ENCODE results near the gene ARHGAP15. TPM values are rescaled to one million over a fixed set of nuclear protein-coding genes. Genes with fewer than 3 reads are reported as not detected.
A peak's percentile ranks its signal among the peaks of the same experiment; 100 is the strongest.

The ARHGAP15 gene
- total and polyA plus RNA-seq, 4 experiments from 2014 or later = 218 to 524 (median 365) TPM

- peak overlapping the region in 7 of 8 donors; percentile 29 to 81 (median 66) for H3K4me3 Mint-ChIP-seq
- H3K27ac Mint-ChIP-seq = peak overlapping the region; percentile 25 to 83 (median 79)
- no peaks in the 10 kb centered on the region for H3K36me3 ChIP-seq (ENCODE audit: insufficient read depth, low read length)
- no peaks in the 10 kb centered on the region for H3K27me3 Mint-ChIP-seq
- POLR2A ChIA-PET (ENCODE audit: partially characterized antibody) = interaction anchor here (1.0 to 2.2 kb wide), 10 partner anchors 9 to 113 kb away, joined by 3 to 8 read pairs (median 5); partner anchors contain the start of gene ARHGAP15
- H3K27me3 ChIP-seq (ENCODE audit: insufficient read depth, low read length) = no peaks in the 10 kb centered on the region
- H3K36me3 Mint-ChIP-seq = peaks cover 7 to 13% of the 10 kb centered on the region in 2 donors
- peaks cover 72 to 93% (median 85%) of the 10 kb centered on the region in 4 donors for H3K4me1 Mint-ChIP-seq
- no peaks in the 10 kb centered on the region for H3K9me3 ChIP-seq (ENCODE audit: control insufficient read depth in 1 of 2, low read length in 2 of 2)
- CTCF ChIA-PET (ENCODE audit: partially characterized antibody) = interaction anchor here (1.3 to 6.4 kb wide), 6 partner anchors 13 to 111 kb away, joined by 3 to 38 read pairs (median 4); no protein-coding TSS in a partner anchor
- intact Hi-C loops (cut with micrococcal nuclease) = loop anchor here (1.0 kb wide), 1 partner anchor 8 kb away; no protein-coding TSS in a partner anchor
- H3K4me3 ChIP-seq (ENCODE audit: low read length in 2 of 2) = no peak overlapping the region
- peak overlapping the region; percentile 11 for H3K27ac ChIP-seq (ENCODE audit: low read depth, low read length)
- no peaks in the 10 kb centered on the region for H3K9me3 Mint-ChIP-seq
- peaks cover 95% of the 10 kb centered on the region for H3K4me1 ChIP-seq (ENCODE audit: insufficient read depth, low read length)
- no peak for DNase-seq
Measured at GRCh38 chr2:143148757-143149156, 19.5 kb downstream of the ARHGAP15 start.

DNA sequence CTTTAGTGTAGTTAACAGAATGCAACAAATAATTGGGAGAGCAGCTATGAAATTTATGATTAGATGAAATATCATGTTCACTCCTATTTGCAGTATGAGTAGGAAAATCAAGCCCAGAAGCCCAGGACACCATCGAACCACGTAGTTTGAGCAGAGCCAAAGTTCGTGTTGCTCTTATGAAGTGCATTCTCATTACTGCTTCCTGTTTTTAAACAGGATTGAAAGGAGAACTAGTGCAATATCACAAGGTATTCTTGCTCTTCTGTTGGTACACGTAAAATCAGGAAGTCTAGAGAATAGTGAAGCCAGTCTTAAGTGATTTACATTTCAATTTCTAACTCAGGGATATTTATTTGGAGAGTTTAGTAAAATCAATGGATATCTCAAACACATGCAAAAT, 21.1 kb downstream of the ARHGAP15 start:
- intact Hi-C loops (cut with micrococcal nuclease) = no loop called here

DNA sequence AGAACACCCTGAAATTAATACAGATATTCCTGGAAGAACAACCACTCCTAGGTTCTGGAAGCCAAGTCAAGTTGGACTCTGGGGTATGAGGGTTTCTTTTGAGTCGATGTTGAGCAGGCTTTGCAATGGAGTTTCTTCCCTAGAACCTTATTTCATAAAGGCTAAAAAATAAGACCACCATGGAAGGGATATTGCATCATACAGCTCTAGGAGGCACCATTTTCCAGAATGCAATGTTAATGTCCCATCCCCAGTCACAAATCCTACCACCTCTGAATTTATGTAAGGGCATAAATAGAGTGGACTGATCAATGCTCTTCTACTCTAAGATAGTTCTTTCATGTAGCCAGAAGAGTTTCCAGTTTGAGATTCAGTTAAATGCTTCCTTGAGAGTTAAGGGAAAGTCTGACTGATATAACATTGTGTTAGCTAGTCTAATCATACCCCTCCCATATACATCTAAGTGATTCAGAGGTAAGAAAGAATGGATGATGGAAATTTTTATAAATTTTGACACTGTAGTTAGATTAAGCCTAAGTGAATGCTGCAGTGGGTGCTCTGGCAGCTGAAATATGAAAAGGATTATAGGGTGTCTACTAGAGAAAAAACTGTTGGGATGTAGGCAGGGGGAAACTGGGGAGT, 22.0 kb downstream of the ARHGAP15 start:
- ChIA-PET CTCF (ENCODE audit: partially characterized antibody) (interaction anchor here (1.0 to 6.4 kb wide), 3 partner anchors 11 to 39 kb away, joined by 4 to 38 read pairs (median 4); no protein-coding TSS in a partner anchor), POLR2A (ENCODE audit: partially characterized antibody) (interaction anchor here (1.3 to 1.9 kb wide), 3 partner anchors 10 to 25 kb away, joined by 5 to 7 read pairs (median 5); no protein-coding TSS in a partner anchor)
- Mint-ChIP-seq H3K4me3 (peak overlapping the region; percentile 5 to 73 (median 42)), H3K9me3 (no peaks in the 10 kb centered on the region), H3K4me1 (peaks cover 71 to 92% (median 84%) of the 10 kb centered on the region in 4 donors), H3K36me3 (peaks cover 10 to 14% of the 10 kb centered on the region in 2 donors), H3K27me3 (no peaks in the 10 kb centered on the region), H3K27ac (peak overlapping the region; percentile 61 to 88 (median 73))
- peaks cover 95% of the 10 kb centered on the region for H3K4me1 ChIP-seq (ENCODE audit: insufficient read depth, low read length)
- no peaks in the 10 kb centered on the region for H3K36me3 ChIP-seq (ENCODE audit: insufficient read depth, low read length)
- H3K27ac ChIP-seq (ENCODE audit: low read depth, low read length) = no peak overlapping the region
- no peak for DNase-seq
- H3K9me3 ChIP-seq (ENCODE audit: control insufficient read depth in 1 of 2, low read length in 2 of 2) = no peaks in the 10 kb centered on the region
- no peaks in the 10 kb centered on the region for H3K27me3 ChIP-seq (ENCODE audit: insufficient read depth, low read length)
- intact Hi-C loops (cut with micrococcal nuclease) = no loop called here
- no peak overlapping the region for H3K4me3 ChIP-seq (ENCODE audit: low read length in 2 of 2)

More for the DNA sequence above, 21.1 kb downstream of the ARHGAP15 start:
- H3K4me3 ChIP-seq (ENCODE audit: low read length in 2 of 2) = no peak overlapping the region
- peak overlapping the region in 7 of 8 donors; percentile 39 to 78 (median 66) for H3K4me3 Mint-ChIP-seq
- DNase-seq = no peak
- CTCF ChIA-PET (ENCODE audit: partially characterized antibody) = interaction anchor here (0.7 to 6.4 kb wide), 3 partner anchors 12 to 109 kb away, joined by 3 to 38 read pairs (median 8); no protein-coding TSS in a partner anchor
- no peaks in the 10 kb centered on the region for H3K9me3 ChIP-seq (ENCODE audit: control insufficient read depth in 1 of 2, low read length in 2 of 2)
- H3K4me1 Mint-ChIP-seq = peaks cover 71 to 91% (median 81%) of the 10 kb centered on the region in 4 donors
- H3K27me3 Mint-ChIP-seq = no peaks in the 10 kb centered on the region
- POLR2A ChIA-PET (ENCODE audit: partially characterized antibody) = interaction anchor here (0.6 to 1.0 kb wide), 3 partner anchors 9 to 21 kb away, joined by 3 to 6 read pairs (median 4); partner anchors contain the start of gene ARHGAP15
- peak overlapping the region; percentile 57 to 94 (median 88) for H3K27ac Mint-ChIP-seq
- no peaks in the 10 kb centered on the region for H3K9me3 Mint-ChIP-seq
- H3K36me3 ChIP-seq (ENCODE audit: insufficient read depth, low read length) = no peaks in the 10 kb centered on the region
- H3K4me1 ChIP-seq (ENCODE audit: insufficient read depth, low read length) = peaks cover 93% of the 10 kb centered on the region
- peaks cover 4 to 8% of the 10 kb centered on the region in 2 donors for H3K36me3 Mint-ChIP-seq
- H3K27ac ChIP-seq (ENCODE audit: low read depth, low read length) = peak overlapping the region; percentile 45
- no peaks in the 10 kb centered on the region for H3K27me3 ChIP-seq (ENCODE audit: insufficient read depth, low read length)

DNA sequence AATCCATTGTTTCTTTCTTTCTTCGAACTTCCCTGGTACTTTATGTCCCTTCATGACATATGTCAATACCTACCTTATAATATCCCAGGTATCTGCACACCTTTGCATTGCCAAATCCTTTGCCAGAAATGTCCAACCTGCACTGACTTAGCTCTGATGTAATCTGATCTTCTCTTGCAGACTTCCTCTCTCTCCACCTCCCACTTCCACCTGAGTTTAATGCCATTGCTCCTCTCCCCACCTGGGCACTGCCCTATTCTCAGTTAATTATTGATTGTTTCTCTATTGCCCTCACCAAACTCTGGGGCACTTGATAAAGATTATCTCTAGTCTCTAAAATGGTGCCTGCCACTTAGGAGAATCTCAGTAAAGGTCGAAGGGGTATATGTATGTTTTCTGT, 23.0 kb downstream of the ARHGAP15 start:
- CTCF ChIA-PET (ENCODE audit: partially characterized antibody) = interaction anchor here (6.4 kb wide), 1 partner anchor 10 kb away, joined by 38 read pairs; no protein-coding TSS in a partner anchor
- Histone ChIP-seq H3K9me3 (ENCODE audit: control insufficient read depth in 1 of 2, low read length in 2 of 2) (no peaks in the 10 kb centered on the region), H3K36me3 (ENCODE audit: insufficient read depth, low read length) (no peaks in the 10 kb centered on the region), H3K27ac (ENCODE audit: low read depth, low read length) (no peak overlapping the region), H3K4me1 (ENCODE audit: insufficient read depth, low read length) (peaks cover 95% of the 10 kb centered on the region), H3K27me3 (ENCODE audit: insufficient read depth, low read length) (no peaks in the 10 kb centered on the region), H3K4me3 (ENCODE audit: low read length in 2 of 2) (no peak overlapping the region)
- peak overlapping the region; percentile 43 to 92 (median 73) for H3K27ac Mint-ChIP-seq
- POLR2A ChIA-PET (ENCODE audit: partially characterized antibody) = interaction anchor here (0.6 to 1.9 kb wide), 7 partner anchors 11 to 109 kb away, joined by 3 to 7 read pairs (median 5); partner anchors contain the start of gene ARHGAP15
- no peak for DNase-seq
- peaks cover 67 to 90% (median 79%) of the 10 kb centered on the region in 4 donors for H3K4me1 Mint-ChIP-seq
- H3K36me3 Mint-ChIP-seq = peaks cover 11 to 20% of the 10 kb centered on the region in 2 donors
- no peaks in the 10 kb centered on the region for H3K27me3 Mint-ChIP-seq
- intact Hi-C loops (cut with micrococcal nuclease) = no loop called here
- H3K4me3 Mint-ChIP-seq = peak overlapping the region in 7 of 8 donors; percentile 1 to 73 (median 57)
- H3K9me3 Mint-ChIP-seq = no peaks in the 10 kb centered on the region

GRCh38 chr2:143152637-143153036, 23.4 kb downstream of the ARHGAP15 start:
- no peaks in the 10 kb centered on the region for H3K36me3 ChIP-seq (ENCODE audit: insufficient read depth, low read length)
- H3K27ac ChIP-seq (ENCODE audit: low read depth, low read length) = no peak overlapping the region
- no peaks in the 10 kb centered on the region for H3K27me3 ChIP-seq (ENCODE audit: insufficient read depth, low read length)
- CTCF ChIA-PET (ENCODE audit: partially characterized antibody) = interaction anchor here (6.4 kb wide), 1 partner anchor 9 kb away, joined by 38 read pairs; no protein-coding TSS in a partner anchor
- Mint-ChIP-seq H3K36me3 (peaks cover 14 to 23% of the 10 kb centered on the region in 2 donors), H3K9me3 (no peaks in the 10 kb centered on the region), H3K4me1 (peaks cover 67 to 90% (median 80%) of the 10 kb centered on the region in 4 donors), H3K27me3 (no peaks in the 10 kb centered on the region), H3K4me3 (peak overlapping the region; percentile 1 to 73 (median 54)), H3K27ac (peak overlapping the region; percentile 43 to 92 (median 73))
- intact Hi-C loops (cut with micrococcal nuclease) = no loop called here
- no peaks in the 10 kb centered on the region for H3K9me3 ChIP-seq (ENCODE audit: control insufficient read depth in 1 of 2, low read length in 2 of 2)
- H3K4me1 ChIP-seq (ENCODE audit: insufficient read depth, low read length) = peaks cover 95% of the 10 kb centered on the region
- no peak for DNase-seq
- H3K4me3 ChIP-seq (ENCODE audit: low read length in 2 of 2) = no peak overlapping the region
- POLR2A ChIA-PET (ENCODE audit: partially characterized antibody) = interaction anchor here (1.2 to 1.9 kb wide), 5 partner anchors 11 to 26 kb away, joined by 3 to 7 read pairs (median 5); partner anchors contain the start of gene ARHGAP15

DNA sequence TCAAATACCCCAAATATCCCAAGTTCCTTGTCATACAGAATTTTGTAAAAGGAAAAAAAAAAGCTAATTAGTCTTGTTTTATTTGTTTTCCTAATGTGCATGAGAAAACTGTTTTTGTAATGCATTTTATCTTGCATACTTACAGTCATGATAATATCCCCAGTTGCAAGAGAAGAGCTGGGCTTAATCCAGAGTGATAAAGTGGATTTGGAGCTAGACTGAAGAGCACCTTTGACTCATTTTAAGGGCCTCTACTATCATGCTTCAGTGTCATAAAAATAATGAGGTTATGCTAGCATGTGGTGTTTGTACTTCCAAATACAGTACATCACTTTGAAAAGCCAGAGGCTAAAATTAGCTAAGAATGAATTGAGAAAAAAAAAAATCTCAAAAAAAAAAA, 26.4 kb downstream of the ARHGAP15 start:
- H3K4me3 Mint-ChIP-seq = peak overlapping the region in 1 of 8 donors; percentile 61

More for the DNA sequence above, 26.4 kb downstream of the ARHGAP15 start:
- peaks cover 24 to 34% of the 10 kb centered on the region in 2 donors for H3K36me3 Mint-ChIP-seq
- H3K9me3 Mint-ChIP-seq = no peaks in the 10 kb centered on the region
- Histone ChIP-seq H3K4me1 (ENCODE audit: insufficient read depth, low read length) (peaks cover 95% of the 10 kb centered on the region), H3K27ac (ENCODE audit: low read depth, low read length) (no peak overlapping the region), H3K9me3 (ENCODE audit: control insufficient read depth in 1 of 2, low read length in 2 of 2) (no peaks in the 10 kb centered on the region), H3K36me3 (ENCODE audit: insufficient read depth, low read length) (no peaks in the 10 kb centered on the region), H3K4me3 (ENCODE audit: low read length in 2 of 2) (no peak overlapping the region), H3K27me3 (ENCODE audit: insufficient read depth, low read length) (no peaks in the 10 kb centered on the region)
- H3K4me1 Mint-ChIP-seq = peaks cover 65 to 88% (median 78%) of the 10 kb centered on the region in 4 donors
- CTCF ChIA-PET (ENCODE audit: partially characterized antibody) = interaction anchor here (1.5 to 10.7 kb wide), 5 partner anchors 24 to 104 kb away, joined by 3 to 227 read pairs (median 24); partner anchors contain the start of gene ARHGAP15
- POLR2A ChIA-PET (ENCODE audit: partially characterized antibody) = interaction anchor here (1.2 to 9.1 kb wide), 5 partner anchors 26 to 103 kb away, joined by 3 to 90 read pairs (median 4); partner anchors contain the start of gene ARHGAP15
- DNase-seq = no peak
- intact Hi-C loops (cut with micrococcal nuclease) = no loop called here
- H3K27me3 Mint-ChIP-seq = no peaks in the 10 kb centered on the region
- peak overlapping the region in 6 of 7 donors; percentile 13 to 83 (median 60) for H3K27ac Mint-ChIP-seq

Measured in CD4-positive, alpha-beta memory T cell (primary cell).